Endothelial cell of umbilical vein (primary cell): Measurements from ENCODE around the gene SELENOO. TPM values are rescaled to one million over a fixed set of nuclear protein-coding genes. Genes with fewer than 3 reads are reported as not detected.

Experiments
- BruUV-seq: library from RNA; stranded (reverse); fragments of 400-500 nt; replicated peaks from 2 replicates; lab custom pipeline; 2021; lab: Mats Ljungman, UMichigan
- CTCF ChIA-PET: fragments of 300-600, 350-600 bp; sonication (Branson Sonifier 250); formaldehyde crosslinking; loops from one replicate; lab custom pipeline; 2021; ENCODE audit warnings: antibody characterized with exemption, inconsistent platforms; lab: Charles Lee
- POLR2A ChIA-PET: fragments of 300-600, 350-600 bp; sonication (Branson Sonifier 250); formaldehyde crosslinking; loops from one replicate; lab custom pipeline; 2021; ENCODE audit warnings: antibody characterized with exemption, inconsistent platforms; lab: Charles Lee
- DNase-seq: peaks from one replicate; pipeline ENCODE4 v3.0.0-alpha.2; 2011; ENCODE audit warnings: low read depth, low spot score
- FAIRE-seq: peaks from 2 replicates; lab custom pipeline; 2011; peaks lifted over from hg19 to GRCh38; lab: Jason Lieb, UNC
- H2AFZ ChIP-seq: 2 replicates; pipeline ENCODE4 v1.6.0; 2012; ENCODE audit warnings: low read depth, low read length, control low read depth, inconsistent platforms
- H3K27ac ChIP-seq: 2 replicates; pipeline ENCODE4 v1.5.1; 2011; ENCODE audit warnings: low read depth, mild to moderate bottlenecking, control low read depth, low read length, moderate library complexity; ENCODE audit not compliant: insufficient read depth
- H3K27me3 ChIP-seq, 2 experiments: 2 replicates each; pipeline versions ENCODE4 v1.6.0 to v1.6.1; 2011; ENCODE audit warnings: low read length in 2 of 2, mixed read lengths in 1 of 2; ENCODE audit not compliant: control insufficient read depth in 2 of 2, insufficient read depth in 2 of 2
- H3K36me3 ChIP-seq, 2 experiments: 2 replicates in 1 of 2; 3 replicates in 1 of 2; pipeline ENCODE4 v1.5.1; 2011; ENCODE audit warnings: low read length in 2 of 2, mild to moderate bottlenecking in 1 of 2, moderate library complexity in 1 of 2; ENCODE audit not compliant: control insufficient read depth in 2 of 2, insufficient read depth in 2 of 2; ENCODE audit errors: extremely low read depth in 1 of 2
- H3K4me1 ChIP-seq: 3 replicates; pipeline ENCODE4 v1.5.1; 2011; ENCODE audit warnings: mild to moderate bottlenecking, low read length; ENCODE audit not compliant: control insufficient read depth, insufficient read depth; ENCODE audit errors: extremely low read depth
- H3K4me2 ChIP-seq: 2 replicates; pipeline ENCODE4 v1.6.1; 2011; ENCODE audit warnings: low read length, control low read depth, mixed read lengths; ENCODE audit not compliant: insufficient read depth
- H3K4me3 ChIP-seq, 3 experiments: fragments of 200-600 bp in 1 of 3; sonication (generic), shearing (Covaris generic) in 1 of 3; replicated peaks in 1 of 3; 2 replicates each; pipeline ENCODE4 v1.5.1; 2011 to 2016; ENCODE audit warnings: control low read depth in 3 of 3, low read length in 3 of 3, mild to moderate bottlenecking in 2 of 3, inconsistent platforms in 1 of 3, low read depth in 1 of 3, moderate library complexity in 1 of 3; ENCODE audit not compliant: insufficient read depth in 1 of 3
- H3K79me2 ChIP-seq: 2 replicates; pipeline ENCODE4 v1.6.0; 2012; ENCODE audit warnings: low read length, inconsistent platforms; ENCODE audit not compliant: control insufficient read depth, insufficient read depth
- H3K9ac ChIP-seq: replicated peaks from 2 replicates; pipeline ENCODE3; 2011; ENCODE audit warnings: low read length, control low read depth; ENCODE audit not compliant: insufficient read depth; ENCODE audit errors: extremely low read depth
- H3K9me1 ChIP-seq: replicated peaks from 3 replicates; pipeline ENCODE4 v1.6.0; 2011; ENCODE audit warnings: mild to moderate bottlenecking, low read length; ENCODE audit not compliant: control insufficient read depth, insufficient read depth; ENCODE audit errors: extremely low read depth
- H3K9me3 ChIP-seq: replicated peaks from 2 replicates; pipeline ENCODE4 v1.5.1; 2012; ENCODE audit warnings: low read length, inconsistent platforms; ENCODE audit not compliant: control insufficient read depth, insufficient read depth
- H4K20me1 ChIP-seq: replicated peaks from 2 replicates; pipeline ENCODE3; 2011; ENCODE audit warnings: mild to moderate bottlenecking, low read length; ENCODE audit not compliant: control insufficient read depth, insufficient read depth; ENCODE audit errors: extremely low read depth
- CTCF ChIP-seq, 2 donors: IDR thresholded peaks; 1 replicate in 1 of 2; 2 replicates in 1 of 2; pipeline ENCODE4 v1.5.1; 2011; ENCODE audit warnings: low read length in 2 of 2, mild to moderate bottlenecking in 2 of 2, moderate library complexity in 2 of 2, control low read depth in 1 of 2, inconsistent platforms in 1 of 2, low read depth in 1 of 2; ENCODE audit not compliant: insufficient read depth in 1 of 2; ENCODE audit errors: extremely low read depth in 1 of 2
- EZH2 ChIP-seq: IDR thresholded peaks from 2 replicates; pipeline ENCODE4 v1.6.1; 2012; ENCODE audit warnings: borderline replicate concordance, low read depth, mild to moderate bottlenecking, moderate library complexity, low read length, inconsistent platforms; ENCODE audit not compliant: severe bottlenecking
- JUN ChIP-seq: IDR thresholded peaks from 2 replicates; pipeline ENCODE4 v1.6.1; 2011; ENCODE audit warnings: borderline replicate concordance, low read depth; ENCODE audit not compliant: insufficient read length, insufficient read depth
- MYC ChIP-seq: IDR thresholded peaks from one replicate; pipeline ENCODE4 v1.6.1; 2011; ENCODE audit warnings: mild to moderate bottlenecking, low read depth, low read length
- POLR2A ChIP-seq: IDR thresholded peaks from 2 replicates; pipeline ENCODE4 v1.6.1; 2012; ENCODE audit warnings: low read depth, mild to moderate bottlenecking, control low read depth, low read length
- POLR2AphosphoS5 ChIP-seq: IDR thresholded peaks from 2 replicates; pipeline ENCODE4 v1.6.1; 2012; ENCODE audit warnings: low read depth, mild to moderate bottlenecking, control low read depth, low read length, moderate library complexity; ENCODE audit not compliant: insufficient read depth
- dilution Hi-C: fragments of 300-500 bp; cut with MboI; formaldehyde crosslinking; loops from one replicate; pipeline ENCODE4 v1.15.0; 2019; ENCODE audit warnings: low sequenced_read_pairs; ENCODE audit not compliant: extremely low pct_ligation_motif_present
- intact Hi-C: fragments of 100-400 bp; cut with micrococcal nuclease; formaldehyde crosslinking; loops from one replicate; pipeline ENCODE4 v1.10.0; 2022
- polyA plus RNA-seq, 4 experiments: library from polyadenylated mRNA; depleted of rRNA in 3 of 4; stranded (reverse) in 3 of 4; unstranded in 1 of 4; fragments of >200 nt; gene quantifications; 2 replicates each; pipeline versions ENCODE4 v1.2.1 to v1.2.3, GENCODE V29; 2011 to 2012; ENCODE audit warnings: missing spikeins in 1 of 4
- total RNA-seq: library from RNA; stranded (reverse); gene quantifications from 2 replicates; pipeline ENCODE4 v1.2.3, GENCODE V29; 2021
- TF ChIP-seq, protein P1 (sequence below): IDR thresholded peaks from 2 replicates; pipeline ENCODE4 v1.6.1; 2011; ENCODE audit not compliant: insufficient read depth, insufficient read length

Gene SELENOO
- total and polyA plus RNA-seq, 2 donors (not counting 3 experiments of a cell fraction or from before 2014, with no cell fraction given): 24.1 to 37.5 TPM

- CTCF ChIA-PET: interaction anchor here (1.3 kb wide), 1 partner anchor 77 kb away, joined by 4 read pairs; no protein-coding TSS in a partner anchor
- no peaks in the 10 kb centered on the region for H3K27me3 ChIP-seq
- intact Hi-C loops: no loop called here
- DNase-seq: no peak
- H2AFZ ChIP-seq: no peak overlapping the region
- FAIRE-seq: no peak
- H3K36me3 ChIP-seq: peaks cover 0 to 38% of the 10 kb centered on the region in 2 experiments
- H3K4me3 ChIP-seq: no peak overlapping the region
- no peaks in the 10 kb centered on the region for H3K9me3 ChIP-seq
- no peak overlapping the region for H3K4me2 ChIP-seq
- no peaks in the 10 kb centered on the region for H3K79me2 ChIP-seq
- H4K20me1 ChIP-seq: no peaks in the 10 kb centered on the region
- no peaks in the 10 kb centered on the region for H3K4me1 ChIP-seq
- TF ChIP-seq JUN (no peak), CTCF (IDR thresholded peaks at IDR 0.05; ENCODE audit: extremely low read depth in 1 of 2, insufficient read depth in 1 of 2, low read depth in 1 of 2, low read length in 2 of 2) (no peak), POLR2AphosphoS5 (no peak), EZH2 (no peak), POLR2A (no peak), MYC (no peak)
- TF ChIP-seq, protein P1, sequence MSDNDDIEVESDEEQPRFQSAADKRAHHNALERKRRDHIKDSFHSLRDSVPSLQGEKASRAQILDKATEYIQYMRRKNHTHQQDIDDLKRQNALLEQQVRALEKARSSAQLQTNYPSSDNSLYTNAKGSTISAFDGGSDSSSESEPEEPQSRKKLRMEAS: no peak
- H3K9me1 ChIP-seq: no peaks in the 10 kb centered on the region
- dilution Hi-C loops: no loop called here
- no TSS peak for BruUV-seq
- no peak overlapping the region for H3K9ac ChIP-seq
- POLR2A ChIA-PET: interaction anchor here (0.5 kb wide), 1 partner anchor 290 kb away, joined by 7 read pairs; no protein-coding TSS in a partner anchor
- no peak overlapping the region for H3K27ac ChIP-seq
Measured at GRCh38 chr22:50226063-50226874, 25.5 kb downstream of the SELENOO start.
